Measurements from ENCODE around the gene CCDC86. TPM values are rescaled to one million over a fixed set of nuclear protein-coding genes. Genes with fewer than 3 reads are reported as not detected.

CCDC86 gene
- total RNA-seq, 4 donors from 2014 or later, result 11.6 to 29.5 (median 21.8) TPM

- Histone ChIP-seq H3K27ac (replicated peaks in 1 of 4) (no peak overlapping the region), H3K4me3 (no peak overlapping the region), H3K9me3 (no peaks in the 10 kb centered on the region), H3K36me3 (peaks cover 12 to 31% (median 28%) of the 10 kb centered on the region in 4 donors), H3K27me3 (peaks cover 0 to 31% (median 0%) of the 10 kb centered on the region in 4 donors), H3K4me1 (peaks cover 0 to 12% (median 5%) of the 10 kb centered on the region in 4 donors)
- DNase-seq (ENCODE audit: extremely low spot score), result no peak
- intact Hi-C loops (cut with DNase I), result no loop called here
- no peak for TF ChIP-seq EP300 (IDR thresholded peaks at IDR 0.05)
- TF ChIP-seq, protein P1, sequence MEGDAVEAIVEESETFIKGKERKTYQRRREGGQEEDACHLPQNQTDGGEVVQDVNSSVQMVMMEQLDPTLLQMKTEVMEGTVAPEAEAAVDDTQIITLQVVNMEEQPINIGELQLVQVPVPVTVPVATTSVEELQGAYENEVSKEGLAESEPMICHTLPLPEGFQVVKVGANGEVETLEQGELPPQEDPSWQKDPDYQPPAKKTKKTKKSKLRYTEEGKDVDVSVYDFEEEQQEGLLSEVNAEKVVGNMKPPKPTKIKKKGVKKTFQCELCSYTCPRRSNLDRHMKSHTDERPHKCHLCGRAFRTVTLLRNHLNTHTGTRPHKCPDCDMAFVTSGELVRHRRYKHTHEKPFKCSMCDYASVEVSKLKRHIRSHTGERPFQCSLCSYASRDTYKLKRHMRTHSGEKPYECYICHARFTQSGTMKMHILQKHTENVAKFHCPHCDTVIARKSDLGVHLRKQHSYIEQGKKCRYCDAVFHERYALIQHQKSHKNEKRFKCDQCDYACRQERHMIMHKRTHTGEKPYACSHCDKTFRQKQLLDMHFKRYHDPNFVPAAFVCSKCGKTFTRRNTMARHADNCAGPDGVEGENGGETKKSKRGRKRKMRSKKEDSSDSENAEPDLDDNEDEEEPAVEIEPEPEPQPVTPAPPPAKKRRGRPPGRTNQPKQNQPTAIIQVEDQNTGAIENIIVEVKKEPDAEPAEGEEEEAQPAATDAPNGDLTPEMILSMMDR (IDR thresholded peaks at IDR 0.05), result no peak
- no peak for TF ChIP-seq POLR2AphosphoS5 (IDR thresholded peaks at IDR 0.05)
- no peak for TF ChIP-seq POLR2A (IDR thresholded peaks at IDR 0.05; ENCODE audit: low read depth)
- WGBS, result 44% methylated on average over 6 of the region's 8 CpGs
These were observed 13.2 kb downstream of the CCDC86 start for GRCh38 chr11:60854847-60855725.

DNA sequence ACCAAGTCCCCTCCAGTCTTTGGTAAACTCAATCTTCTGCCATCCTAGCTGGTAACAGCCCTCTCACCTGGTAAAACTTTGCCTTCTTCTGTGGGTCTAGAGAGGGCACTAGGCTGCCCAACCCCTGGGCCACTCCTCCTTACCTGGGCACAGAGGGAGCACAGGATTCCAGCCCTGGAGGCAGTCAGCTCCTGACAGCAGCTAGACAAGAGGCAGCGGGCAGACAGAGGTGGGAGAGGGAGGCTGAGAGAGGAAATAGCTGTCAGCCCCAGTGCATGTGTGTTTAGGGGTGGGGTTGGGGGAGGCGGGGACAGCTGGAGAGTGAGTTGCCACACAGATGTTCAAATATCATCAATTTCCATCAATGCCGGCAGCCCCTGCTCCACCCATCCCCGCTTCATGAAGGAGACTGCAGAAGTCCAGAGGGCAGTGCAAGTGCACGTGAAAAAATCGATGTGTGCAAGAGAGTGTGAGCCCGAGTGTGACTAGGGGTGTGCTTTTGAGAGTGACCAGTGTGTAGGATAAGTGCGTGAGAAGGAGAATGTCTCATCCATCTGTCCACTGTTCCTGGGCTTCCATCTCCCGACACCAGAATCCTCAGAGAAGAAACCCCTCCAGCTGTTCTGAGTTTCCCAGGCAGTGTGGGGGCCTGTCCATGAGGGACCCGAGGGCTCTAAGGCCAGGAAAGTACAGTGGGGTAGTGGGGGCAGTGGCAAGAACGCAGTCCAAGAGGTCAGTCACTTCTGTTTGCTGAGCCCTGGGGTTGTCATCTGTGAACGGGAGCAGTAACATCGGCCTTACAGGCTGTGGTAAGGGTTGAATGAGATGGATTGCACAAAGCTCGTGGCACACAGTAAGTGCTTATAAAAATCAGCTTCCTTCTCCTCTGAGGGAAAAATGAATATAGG, 14.1 kb downstream of the CCDC86 start, which contains the start of gene PTGDR2:
PTGDR2 (minus strand) TSS at position 225 of the 908 bp plus-strand sequence. CDS start 2,228 bp downstream, outside the sequence.
- TF ChIP-seq, protein P1 (IDR thresholded peaks at IDR 0.05), result no peak
- TF ChIP-seq POLR2A (IDR thresholded peaks at IDR 0.05; ENCODE audit: low read depth), result no peak
- no peak for TF ChIP-seq EP300 (IDR thresholded peaks at IDR 0.05)
- TF ChIP-seq POLR2AphosphoS5 (IDR thresholded peaks at IDR 0.05), result no peak
- H3K36me3 ChIP-seq, result peaks cover 4 to 22% (median 19%) of the 10 kb centered on the region in 4 donors
- no peak for DNase-seq (ENCODE audit: extremely low spot score)
- H3K27ac ChIP-seq (replicated peaks in 1 of 4), result no peak within 1 kb of the TSS
- H3K9me3 ChIP-seq, result no peaks in the 10 kb centered on the region
- H3K4me1 ChIP-seq, result peaks cover 0 to 12% (median 5%) of the 10 kb centered on the region in 4 donors
- peaks cover 0 to 31% (median 0%) of the 10 kb centered on the region in 4 donors for H3K27me3 ChIP-seq
- no peak within 1 kb of the TSS for H3K4me3 ChIP-seq
- 35% methylated on average over 14 of the region's 14 CpGs for WGBS
- intact Hi-C loops (cut with DNase I), result no loop called here

GRCh38 chr11:60857378-60858232, 15.7 kb downstream of the CCDC86 start:
- Histone ChIP-seq H3K27ac (replicated peaks in 1 of 4) (no peak overlapping the region), H3K36me3 (peaks cover 0 to 6% (median 3%) of the 10 kb centered on the region in 4 donors), H3K9me3 (no peaks in the 10 kb centered on the region), H3K27me3 (peaks cover 0 to 24% (median 0%) of the 10 kb centered on the region in 4 donors), H3K4me1 (peaks cover 0 to 3% (median under 1%) of the 10 kb centered on the region in 4 donors), H3K4me3 (no peak overlapping the region)
- TF ChIP-seq POLR2A (IDR thresholded peaks at IDR 0.05; ENCODE audit: low read depth) (no peak), POLR2AphosphoS5 (IDR thresholded peaks at IDR 0.05) (no peak), EP300 (IDR thresholded peaks at IDR 0.05) (no peak)
- TF ChIP-seq, protein P1 (IDR thresholded peaks at IDR 0.05), result no peak
- intact Hi-C loops (cut with DNase I), result no loop called here
- no peak for DNase-seq (ENCODE audit: extremely low spot score)
- 78% methylated on average over 5 of the region's 5 CpGs for whole genome bisulfite sequencing

DNA sequence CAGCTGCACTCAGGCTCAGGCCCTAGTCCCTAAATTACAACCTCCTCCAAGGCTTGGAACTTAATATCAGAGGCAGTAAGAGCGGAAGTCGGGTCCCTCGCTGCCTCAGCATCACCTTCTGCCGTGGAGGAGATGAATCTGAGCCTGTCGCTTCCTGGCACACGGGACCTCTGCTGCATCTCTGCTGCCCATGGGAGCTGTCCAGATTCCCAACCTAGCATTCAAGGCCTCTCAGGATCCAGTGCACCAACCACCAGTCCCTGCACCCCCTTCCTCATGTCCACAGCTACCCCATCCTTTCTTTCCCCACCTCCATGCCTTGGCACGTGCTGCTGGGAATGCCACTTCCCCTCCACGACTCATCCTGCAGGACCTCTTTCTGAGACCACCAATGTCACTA, 16.3 kb downstream of the CCDC86 start:
- WGBS, result 82% methylated on average over 8 of the region's 8 CpGs
- TF ChIP-seq POLR2AphosphoS5 (IDR thresholded peaks at IDR 0.05) (no peak), POLR2A (IDR thresholded peaks at IDR 0.05; ENCODE audit: low read depth) (no peak)
- H3K9me3 ChIP-seq, result no peaks in the 10 kb centered on the region
- peaks cover 0 to 17% (median 0%) of the 10 kb centered on the region in 4 donors for H3K27me3 ChIP-seq
- no peak overlapping the region for H3K27ac ChIP-seq (replicated peaks in 1 of 4)
- no peak overlapping the region for H3K4me3 ChIP-seq
- H3K36me3 ChIP-seq, result peaks cover 0 to under 1% (median 0%) of the 10 kb centered on the region in 4 donors
- no peak for DNase-seq (ENCODE audit: extremely low spot score)
- no peaks in the 10 kb centered on the region for H3K4me1 ChIP-seq
- intact Hi-C loops (cut with DNase I), result no loop called here
